NCI-H1092 (cell line): Measurements from ENCODE around the gene BRAT1.

Experiments
- DNase-seq: peaks from one replicate; lab custom pipeline; 2025; lab: John Stamatoyannopoulos, UW

Gene BRAT1

GRCh38 chr7:2559283-2559950, 4.1 kb upstream of the BRAT1 start:
- no peak for DNase-seq

GRCh38 chr7:2558629-2559282, 3.4 kb upstream of the BRAT1 start, which contains the start of gene IQCE:
Gene IQCE (plus strand): TSS chr7:2558979. CDS start chr7:2559182, 203 bp downstream.
- peak; percentile 85 for DNase-seq

DNA sequence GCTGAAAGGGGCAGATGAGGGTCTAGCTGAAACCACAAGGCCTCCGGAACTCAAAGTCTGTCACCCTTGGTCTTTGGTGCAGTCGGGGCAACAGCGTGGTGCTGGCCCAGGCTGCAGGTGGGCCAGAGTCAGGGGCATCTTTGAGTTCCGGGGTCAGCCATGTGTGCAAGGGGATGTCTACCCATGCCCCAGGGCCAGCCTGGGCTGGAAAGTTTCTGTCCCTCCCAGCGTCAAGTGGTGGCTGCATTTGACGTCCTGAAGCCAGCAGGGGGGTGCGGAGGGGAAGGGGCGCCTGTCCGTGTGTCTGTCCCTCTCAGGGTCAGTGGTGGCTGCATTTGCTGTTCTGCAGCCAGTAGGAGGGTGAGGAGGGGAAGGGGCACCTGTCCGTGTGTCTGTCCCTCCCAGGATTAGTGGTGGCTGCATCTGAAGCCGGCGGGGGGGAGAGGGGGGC, 638 bp downstream of the BRAT1 start:
- DNase-seq, result no peak

DNA sequence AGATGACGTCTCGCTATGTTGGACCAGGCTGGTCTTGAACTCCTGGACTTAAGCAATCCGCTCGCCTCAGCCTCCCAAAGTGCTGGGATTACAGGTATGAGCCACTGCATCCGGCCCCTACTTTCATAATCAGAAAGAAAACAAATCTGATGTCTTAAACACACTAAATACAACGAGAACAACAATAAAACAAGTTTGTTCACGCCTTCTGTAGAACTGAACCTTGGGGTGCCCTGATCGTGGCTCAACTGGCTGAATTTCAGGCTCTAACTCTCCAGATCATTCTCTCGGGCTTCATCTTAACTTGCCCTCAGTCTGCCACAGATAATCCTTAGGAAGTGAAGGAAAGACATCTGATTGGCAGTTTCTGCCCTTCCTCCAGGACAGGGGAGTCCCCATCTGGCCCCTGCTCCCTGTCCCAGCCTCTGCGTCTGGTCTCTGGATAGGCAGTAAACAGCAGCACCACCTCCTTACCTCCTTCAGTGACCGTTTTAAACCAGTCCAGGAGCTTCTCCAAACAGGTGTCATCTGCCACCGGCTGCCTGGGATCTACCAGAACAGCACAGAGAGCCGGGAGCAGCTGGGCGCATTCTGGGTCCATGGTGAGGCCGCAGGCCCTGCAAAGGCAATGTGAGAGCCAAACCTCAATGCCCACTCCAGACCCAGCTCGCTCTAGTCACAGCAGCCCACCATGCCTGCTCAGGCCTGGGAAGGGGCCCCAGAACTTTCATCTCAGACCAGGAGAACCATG, 1.3 kb downstream of the BRAT1 start:
- no peak for DNase-seq

- no peak for DNase-seq
Measured at GRCh38 chr7:2553108-2553507, 2.2 kb downstream of the BRAT1 start.

GRCh38 chr7:2551418-2551817, 3.9 kb downstream of the BRAT1 start:
- no peak for DNase-seq

- no peak for DNase-seq
Measured at GRCh38 chr7:2546776-2547586, 8.3 kb downstream of the BRAT1 start.

- no peak for DNase-seq
Measured at GRCh38 chr7:2545746-2546425, 9.4 kb downstream of the BRAT1 start.

- DNase-seq, result no peak
Measured at GRCh38 chr7:2544541-2545188, 10.7 kb downstream of the BRAT1 start.

- no peak for DNase-seq
Measured at GRCh38 chr7:2542916-2543871, 12.1 kb downstream of the BRAT1 start.

DNA sequence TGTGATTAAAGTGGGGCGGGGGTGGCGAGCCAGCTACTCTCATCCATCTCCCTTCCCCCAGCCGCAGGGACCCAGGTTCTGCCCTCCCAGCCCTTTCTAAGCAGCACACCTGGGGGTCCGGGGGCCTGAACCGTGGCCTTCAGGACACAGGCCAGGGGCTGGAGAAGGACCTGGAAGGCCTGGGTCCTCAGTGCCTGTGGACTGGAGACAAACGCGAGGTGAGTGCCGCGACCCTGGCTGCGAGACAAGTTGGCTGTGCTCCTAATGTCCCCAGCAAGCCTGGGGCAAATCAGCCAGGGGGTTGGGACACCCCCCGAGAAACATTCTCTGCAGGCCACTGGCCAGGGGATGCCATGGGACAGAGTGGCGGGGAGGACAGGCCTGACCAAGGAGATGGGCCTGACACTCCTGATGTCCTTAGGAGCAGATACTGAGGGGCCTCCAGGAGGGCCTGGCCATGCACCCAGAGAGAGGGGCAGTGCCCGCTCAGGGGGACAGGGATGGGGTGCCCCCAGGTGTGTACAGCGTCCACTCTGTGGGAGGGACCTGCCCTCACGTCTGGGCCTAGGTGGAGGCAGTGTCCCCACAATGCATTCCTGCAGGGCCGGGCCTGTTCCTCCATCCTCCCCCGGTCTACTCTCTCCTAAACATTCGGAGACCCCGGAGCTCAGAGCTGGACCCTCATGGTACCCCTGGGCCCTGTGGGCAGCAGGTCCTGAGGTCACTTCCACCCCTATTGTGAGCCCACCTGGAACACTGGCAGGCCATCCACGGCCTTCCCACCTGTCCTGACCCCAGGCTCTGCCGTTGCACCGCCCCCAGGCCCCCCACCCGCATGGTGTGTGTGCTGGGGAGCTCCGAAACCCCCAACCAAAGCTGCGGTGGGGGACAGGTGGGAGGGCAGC, 13.1 kb downstream of the BRAT1 start:
- DNase-seq, result no peak

DNA sequence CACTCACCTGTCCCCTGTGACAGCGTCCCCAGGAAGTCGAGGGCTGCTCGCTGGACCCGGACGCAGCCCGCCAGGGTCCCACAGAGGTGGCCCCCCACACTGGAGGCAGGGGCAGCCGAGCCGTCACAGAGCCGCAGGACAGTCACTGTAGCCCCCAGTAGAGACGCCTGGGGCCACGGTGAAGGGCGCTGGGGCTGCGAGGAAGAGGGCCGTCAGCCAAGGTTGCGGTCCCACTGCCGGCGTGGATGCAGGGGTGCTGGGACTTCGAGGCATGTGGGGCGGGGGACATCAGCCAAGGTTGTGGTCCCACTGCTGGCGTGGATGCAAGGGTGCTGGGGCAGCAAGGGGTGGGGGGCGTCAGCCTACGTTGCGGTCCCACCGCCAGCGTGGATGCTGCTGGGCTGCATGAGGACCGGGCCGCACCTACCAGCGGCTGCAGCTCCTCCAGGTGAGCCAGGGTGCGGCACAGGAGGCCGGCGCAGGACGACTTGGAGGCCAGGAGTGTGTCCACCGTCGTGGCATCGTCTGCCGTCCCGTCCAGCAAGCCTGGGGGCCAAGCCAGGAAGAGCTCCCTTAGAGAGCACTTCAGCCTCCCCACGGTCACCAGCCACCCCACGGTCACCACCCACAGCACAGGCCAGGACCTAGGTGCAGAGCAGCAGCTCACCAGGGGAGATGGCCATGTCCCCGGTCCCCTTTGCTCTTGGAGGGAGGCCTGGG, 13.9 kb downstream of the BRAT1 start:
- no peak for DNase-seq

DNA sequence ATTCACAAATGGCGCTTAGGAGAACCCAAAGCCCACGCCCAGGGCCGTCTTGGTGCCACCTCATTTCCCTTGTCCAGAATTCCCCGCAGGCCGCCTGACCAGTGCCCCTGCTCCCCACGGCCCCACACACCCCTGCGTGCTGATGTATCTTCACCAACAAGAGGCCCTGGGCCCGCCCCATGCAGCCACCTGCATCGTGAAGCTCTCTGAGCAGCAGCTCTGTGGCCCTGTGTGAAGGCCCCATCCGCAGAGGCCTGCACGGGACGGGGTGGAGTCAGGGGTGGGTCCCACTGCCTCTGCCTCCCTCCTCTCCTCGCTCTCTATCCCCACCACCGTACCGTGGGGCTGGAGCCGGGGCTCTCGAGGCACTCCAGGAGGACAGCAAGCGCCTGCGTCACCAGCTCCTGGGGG, 14.7 kb downstream of the BRAT1 start:
- DNase-seq, result no peak

GRCh38 chr7:2540133-2540532, 15.2 kb downstream of the BRAT1 start:
- DNase-seq, result no peak

DNA sequence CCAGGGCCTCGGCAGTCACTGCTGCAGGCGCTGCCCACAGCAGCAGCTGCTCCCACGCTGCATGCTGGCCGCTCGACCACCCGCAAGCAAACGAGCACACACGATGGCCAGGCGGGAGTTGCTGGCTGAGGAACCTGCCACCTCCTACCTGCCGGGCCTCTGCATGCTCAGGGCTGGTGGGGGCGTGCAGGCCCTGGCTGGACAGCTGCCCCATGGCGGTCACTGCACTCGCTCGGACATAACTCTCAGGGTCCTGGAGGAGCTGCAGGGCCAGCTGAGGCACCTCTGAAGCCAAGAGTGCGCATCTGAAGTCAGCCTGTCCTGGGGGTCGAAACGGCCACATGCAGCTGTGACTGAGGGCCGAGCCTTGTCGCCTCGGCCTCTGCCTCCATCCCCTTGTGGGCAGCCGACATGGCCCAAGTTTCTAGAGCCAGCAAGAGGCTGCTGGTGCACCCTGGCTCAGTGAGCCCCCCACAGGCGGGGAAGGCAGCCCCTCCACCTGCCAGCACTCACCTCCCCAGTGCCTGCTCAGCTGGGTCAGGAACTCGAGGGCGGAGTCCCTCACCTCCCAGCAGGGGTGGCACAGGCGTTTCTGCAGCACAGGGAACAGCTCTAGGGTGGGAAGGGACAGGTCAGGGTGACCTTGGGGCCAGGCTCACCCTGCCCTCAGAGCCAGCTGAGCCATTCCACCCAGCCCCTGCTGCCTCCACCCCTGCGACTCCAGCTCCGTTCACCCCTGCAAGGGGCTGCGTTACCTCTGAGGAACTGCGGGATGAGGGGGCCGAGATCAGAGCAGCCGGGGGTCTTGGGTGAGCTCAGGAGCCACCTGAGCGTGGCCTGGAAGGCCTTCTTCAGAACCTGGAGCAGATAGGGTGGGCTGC, 16.1 kb downstream of the BRAT1 start:
- DNase-seq, result no peak

DNA sequence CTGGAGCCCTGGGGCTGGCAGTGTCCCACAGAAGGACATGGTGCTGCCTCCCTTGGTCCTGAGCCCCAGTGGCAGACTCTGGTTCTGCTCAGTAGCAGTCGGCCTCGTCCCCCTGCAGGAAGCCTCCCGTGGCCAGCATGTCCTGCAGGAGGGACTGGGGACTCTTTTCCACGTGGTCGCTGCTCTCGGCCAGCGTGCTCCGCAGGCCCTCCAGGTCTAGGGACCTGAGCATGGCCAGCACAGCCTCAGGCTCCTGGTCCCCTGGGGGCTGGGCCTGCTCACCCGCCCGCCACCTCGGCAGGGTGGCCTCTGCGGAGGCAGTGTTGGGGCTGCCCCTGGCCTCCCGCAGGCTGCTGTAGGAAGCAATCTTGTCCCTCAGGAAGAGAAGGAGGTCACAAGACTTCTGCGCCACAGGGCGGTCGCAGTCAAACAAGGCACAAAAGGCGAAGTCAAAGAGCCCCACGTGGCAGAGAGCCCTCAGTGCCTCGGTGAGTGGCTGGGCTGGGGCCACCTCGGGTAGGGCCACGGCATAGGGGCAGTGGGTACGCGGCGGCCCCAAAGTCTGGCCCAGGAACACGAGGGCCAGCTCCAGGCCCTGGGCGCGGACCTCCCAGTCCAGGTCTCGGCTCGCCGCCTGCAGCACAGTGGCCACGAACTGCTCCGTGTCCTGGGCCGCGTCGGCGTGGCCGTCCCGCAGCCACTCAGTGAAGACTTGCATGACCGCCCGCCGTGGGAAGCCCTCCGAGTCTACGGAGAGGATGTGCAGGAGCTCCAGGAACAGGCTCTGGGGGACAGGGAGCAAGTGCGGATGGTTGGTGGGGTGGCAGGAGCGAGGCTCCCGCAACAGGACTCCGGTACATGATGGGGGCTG, 17.1 kb downstream of the BRAT1 start:
- DNase-seq, result no peak
